Measurements from ENCODE around the gene RAB28. TPM values are rescaled to one million over a fixed set of nuclear protein-coding genes. Genes with fewer than 3 reads are reported as not detected.

Gene RAB28
- total RNA-seq (ENCODE audit: insufficient read depth, low replicate concordance): 13.5 TPM

DNA sequence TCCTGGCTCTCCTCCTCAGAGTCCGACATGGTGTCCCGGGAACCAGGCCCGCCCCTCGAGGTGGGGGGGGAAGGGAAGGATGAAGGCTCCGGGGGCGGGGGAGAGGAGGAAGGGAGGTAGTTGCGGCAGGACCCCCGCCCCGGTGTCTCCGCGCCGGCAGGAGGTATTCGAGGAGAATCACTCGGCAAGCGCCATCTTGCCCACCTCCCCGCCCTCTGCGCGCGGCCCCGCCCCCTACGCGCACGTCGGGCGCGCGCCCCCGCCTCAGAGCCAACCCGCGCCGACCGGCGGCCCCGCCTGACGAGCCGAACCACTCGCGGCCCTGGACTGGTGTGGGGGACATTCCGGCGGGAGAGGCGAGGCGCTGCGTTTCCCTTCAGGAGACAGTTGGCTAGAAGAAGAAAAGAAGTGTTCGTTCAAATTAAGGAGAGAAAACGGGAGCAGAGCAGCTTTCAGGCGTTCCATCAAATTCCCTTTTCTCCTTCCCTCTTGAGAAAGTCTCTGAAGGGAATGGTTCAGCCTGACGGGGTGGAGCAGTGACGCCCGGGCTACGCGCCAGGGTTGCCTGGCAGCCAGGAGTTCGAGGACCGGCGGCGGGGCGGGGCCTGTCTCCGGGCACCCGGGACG, at the start of gene RAB28:
Gene RAB28 (minus strand): TSS at position 219 of the 627 bp plus-strand sequence.
- DNase-seq (ENCODE audit: low spot score): peak; percentile 97

DNA sequence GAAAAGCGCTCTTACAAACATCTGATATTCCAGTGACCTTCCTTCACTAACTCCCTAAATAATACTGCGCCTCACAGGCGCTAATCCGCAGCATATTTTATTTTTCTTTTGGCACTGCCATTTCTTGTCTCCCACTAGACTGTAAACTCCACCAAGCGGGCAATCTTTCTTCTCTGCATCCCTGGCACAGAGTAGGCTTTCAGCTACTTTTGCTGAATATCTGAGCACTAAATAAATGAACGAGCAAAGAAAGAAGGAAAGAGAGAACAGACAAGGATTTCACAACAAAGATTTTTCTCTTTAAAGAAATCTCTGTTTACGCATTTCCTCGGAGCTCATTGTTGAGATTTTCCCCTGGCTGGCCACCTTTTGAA, 47.5 kb upstream of the RAB28 start:
- no peak for DNase-seq (ENCODE audit: low spot score)

DNA sequence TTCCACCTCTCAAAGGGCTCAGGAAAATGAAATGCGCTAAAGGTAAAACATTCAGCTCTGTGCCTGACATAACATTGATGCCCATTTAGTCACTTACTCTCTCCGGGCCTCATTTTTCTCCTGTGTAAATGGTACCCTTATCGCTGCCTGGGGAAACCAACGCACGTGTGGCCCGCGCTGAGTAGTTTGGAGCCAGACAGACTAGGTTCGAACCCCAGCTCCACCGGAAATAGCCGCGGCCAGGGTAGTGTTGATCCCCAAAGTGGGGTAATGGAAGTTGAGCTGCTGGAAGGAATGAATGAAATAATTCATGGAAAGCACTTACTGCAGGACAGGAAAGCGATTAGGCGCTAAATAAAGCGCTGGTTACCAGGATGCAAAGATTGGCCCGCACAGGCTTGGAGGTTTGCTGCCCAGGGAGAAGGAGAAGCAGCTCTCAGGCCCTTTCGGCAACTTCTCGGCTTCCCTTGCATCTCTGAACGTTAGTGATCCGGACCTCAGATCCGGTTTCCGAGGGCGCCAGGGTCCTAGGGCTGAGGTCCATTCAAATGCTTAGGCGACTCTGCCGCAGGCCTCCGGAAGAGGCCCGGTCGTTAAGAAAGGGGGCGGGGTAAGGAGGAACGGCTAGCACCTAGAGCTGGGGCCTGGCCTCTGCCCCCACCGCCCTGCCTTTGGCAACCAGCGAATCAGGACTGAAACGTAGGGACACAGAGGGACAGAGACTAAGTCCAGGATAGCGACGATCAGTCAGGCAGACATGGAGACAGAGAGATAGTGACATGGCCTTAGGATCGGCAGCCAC, 46.9 kb upstream of the RAB28 start:
- no peak for DNase-seq (ENCODE audit: low spot score)

DNA sequence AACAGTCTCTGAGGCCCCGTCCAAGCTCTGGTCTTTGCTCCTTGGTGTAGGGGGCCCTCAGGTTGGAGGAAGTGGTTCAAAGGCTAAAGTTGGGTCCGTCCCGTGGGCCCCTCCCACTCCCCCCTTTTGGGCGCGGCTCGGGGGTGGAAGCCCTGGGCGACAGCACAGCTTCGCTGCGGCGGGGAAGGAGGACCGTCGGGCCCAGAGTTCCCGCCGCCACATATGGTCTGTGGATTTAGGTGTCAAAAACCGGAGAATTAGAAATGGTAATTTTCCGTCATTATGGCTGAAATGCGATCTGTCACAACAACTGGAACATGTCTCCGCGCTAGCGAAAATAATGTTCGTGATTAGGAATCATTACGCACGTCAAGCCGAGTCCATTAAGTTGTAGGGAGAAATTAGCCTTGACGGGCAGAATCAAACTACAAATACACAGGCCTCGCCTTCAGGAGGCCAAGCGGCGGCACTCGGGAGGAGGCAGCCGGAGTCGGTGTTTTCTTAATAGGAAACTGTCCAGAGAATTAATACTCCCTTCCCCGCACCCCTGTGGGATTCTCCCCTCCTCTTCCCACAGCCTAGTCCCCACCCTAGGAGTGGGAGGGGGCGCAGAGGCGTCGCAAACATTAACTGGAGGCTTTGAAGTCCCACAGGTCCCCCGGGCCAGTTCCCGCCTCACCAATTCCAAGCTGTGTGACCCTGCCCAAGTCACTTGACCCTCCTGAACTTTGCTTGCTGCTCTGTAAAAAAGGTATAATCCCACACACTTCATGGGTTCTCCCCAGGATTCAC, 45.2 kb upstream of the RAB28 start:
- DNase-seq (ENCODE audit: low spot score): no peak

DNA sequence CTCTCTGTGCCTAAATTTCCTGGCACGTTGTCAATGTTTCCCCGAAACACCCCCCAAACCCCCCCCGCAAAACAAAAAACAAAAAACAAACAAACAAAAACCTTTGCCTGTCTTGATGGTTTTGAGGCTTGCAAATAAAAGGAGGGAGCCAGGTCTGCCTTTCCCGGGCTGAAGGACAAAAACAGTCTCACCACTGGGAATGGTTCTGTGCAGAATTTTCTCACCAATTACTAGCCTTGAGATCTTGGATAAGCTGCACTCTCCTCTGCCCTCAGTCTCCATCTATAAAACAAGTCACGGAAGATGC, 44.6 kb upstream of the RAB28 start:
- no peak for DNase-seq (ENCODE audit: low spot score)

DNA sequence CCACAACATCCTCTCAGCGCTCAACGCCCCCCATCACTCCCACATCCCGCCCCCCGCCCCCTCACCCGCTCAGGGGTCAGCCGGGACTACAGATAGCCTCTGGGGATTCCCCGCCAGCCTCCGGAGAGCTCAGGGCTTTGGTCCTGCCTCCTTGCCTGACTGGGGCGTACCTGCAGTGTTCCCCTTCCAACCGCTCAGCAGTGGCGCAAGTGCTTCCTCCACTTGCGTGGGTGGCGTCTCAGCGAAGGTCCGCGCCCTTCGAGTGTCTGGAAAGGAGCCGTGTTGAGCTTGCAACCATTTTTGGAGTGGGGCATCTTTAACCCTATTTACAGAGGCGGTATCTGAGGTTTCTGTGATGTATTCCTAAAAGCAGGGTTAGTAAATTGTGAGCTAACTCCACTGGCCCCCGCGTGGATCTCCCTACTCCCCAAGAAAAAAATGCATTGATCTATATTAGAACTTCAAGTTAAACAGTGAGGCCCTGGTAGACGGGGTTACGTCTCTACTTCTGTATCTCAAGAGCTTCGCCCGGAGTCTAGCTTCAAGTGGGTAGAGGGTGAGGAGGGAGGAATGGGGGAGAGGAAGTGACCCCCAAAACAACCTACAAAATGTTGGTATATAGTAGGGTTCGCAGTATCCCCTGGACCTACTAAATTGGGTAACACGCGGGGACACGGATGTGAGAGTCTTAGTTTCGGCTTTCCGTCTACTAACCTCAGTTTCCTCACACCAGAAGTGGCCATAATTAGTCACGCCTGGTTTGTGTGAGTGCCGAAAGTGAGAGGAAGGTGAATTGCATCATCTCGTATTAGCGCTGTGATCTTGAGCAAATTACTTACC, 44.1 kb upstream of the RAB28 start:
- no peak for DNase-seq (ENCODE audit: low spot score)

DNA sequence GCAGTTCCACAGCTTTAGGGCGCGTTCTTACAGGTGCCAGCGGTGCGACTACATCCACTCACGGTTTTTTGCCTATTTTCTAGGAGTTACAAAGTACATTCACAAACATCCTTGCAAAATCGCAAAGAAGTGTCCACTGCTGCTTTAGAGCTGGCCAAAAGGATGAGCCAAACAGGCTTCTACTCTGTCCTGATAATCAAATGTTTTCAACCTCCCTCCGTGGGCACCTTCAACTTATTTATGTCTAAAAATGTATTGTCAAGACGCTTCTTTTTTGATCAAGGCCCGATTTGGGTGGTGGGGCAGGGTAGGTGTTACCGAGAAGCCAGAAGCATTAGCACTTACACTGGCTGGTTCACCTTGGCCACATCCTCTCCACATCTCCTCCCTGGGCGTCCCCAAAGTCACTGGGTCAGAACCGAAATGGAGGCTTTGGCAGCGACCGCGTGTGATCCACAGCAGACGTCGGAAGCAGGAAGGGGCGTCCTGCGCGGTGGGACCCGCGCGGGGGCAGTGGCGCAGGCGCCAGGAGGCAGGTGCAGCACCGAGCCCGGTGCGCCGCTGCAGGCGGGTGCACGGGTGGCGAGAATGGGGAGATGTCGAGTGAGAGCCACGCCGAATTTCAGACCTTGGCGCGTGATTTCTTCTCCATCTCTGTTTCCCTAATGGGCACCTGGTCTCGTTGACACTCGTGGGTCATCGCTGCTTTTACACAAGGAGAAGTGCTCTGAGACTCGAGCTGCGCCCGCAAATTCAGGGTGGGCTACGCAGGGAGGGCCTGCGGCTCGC, 43.2 kb upstream of the RAB28 start:
- DNase-seq (ENCODE audit: low spot score): no peak

DNA sequence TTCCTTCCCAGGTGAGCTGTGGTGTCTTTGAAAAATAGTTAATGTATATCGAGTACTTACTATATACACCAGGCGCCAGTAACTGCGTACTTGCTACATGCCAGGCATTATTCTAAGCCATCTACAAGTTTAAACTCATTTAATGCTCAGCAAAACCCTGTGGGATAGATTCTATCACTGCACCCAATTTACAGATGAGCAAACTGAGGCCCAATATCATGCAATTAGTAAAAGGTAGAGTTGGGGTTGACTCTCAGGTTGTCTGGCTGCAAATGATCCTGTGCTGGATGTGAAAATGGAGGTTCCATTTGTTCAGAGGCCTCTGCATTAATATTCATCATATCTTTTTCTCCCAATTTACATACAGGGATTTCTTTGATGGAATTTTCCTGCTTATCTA, 42.5 kb upstream of the RAB28 start:
- DNase-seq (ENCODE audit: low spot score): no peak

DNA sequence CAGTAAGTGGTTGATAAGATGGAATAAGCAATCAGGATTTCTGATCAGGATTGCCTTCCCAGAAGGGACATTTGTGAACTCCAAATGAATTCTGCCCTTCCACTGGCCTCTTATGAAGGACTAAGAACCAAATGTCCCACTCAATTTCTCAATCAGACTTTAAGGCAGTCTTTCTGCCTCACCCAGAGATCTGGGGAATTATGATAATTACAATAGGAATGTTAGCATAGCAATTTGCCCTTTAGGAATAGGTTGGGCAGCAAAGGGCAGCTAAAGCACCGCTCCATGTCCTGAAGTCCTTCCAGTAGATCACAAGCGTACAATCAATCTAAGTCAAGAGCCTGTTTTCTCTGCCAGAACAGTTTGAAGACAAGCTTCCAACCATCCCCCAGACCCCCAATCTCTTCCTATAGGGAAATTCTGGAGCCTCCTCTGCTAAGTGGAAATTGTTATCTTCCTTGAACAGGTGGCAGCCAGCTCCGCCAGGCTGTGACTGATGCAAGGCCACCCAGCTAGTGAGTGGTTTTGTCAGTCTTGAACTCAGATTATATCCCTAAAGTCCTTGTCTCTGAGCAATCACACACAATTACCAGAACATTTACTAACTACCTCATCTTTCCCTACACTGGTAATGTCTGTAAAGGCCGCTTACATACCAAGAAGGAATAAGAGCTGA, 41.6 kb upstream of the RAB28 start:
- DNase-seq (ENCODE audit: low spot score): no peak

DNA sequence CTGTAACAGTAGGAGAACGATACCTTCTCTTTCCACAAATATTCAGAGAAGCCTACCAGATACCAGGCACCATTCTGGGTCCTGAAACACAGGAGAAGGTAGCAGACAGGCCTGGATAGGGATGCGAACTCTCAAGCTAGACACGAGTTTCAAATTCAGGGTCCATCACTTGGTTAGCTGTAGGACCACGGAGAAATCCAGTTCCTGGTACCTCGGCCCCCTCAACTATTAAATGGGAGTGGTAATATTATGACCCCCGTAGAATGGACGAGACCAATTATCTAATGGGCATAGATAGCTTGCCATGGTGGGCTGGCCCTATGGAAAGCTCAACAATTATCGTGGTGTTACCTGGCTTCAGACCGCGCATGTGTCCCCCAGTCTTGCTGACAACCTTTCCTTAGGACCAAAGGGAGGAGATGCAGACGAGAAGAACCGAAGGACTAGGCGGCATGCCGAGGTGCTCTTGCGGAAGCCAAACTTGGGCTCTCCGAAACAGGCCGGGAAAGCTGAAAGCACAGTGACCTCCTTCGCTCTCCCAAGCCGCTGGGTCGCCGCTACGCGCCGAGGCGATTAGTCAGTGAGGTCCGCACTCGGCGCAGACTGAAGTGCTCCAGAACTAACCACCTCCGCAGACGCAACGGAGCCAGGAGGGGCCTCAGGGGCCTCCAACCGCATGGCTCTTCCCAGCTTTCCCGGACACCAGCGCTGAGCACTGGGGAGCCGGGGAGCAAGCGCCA, 40.5 kb upstream of the RAB28 start:
- DNase-seq (ENCODE audit: low spot score): no peak

DNA sequence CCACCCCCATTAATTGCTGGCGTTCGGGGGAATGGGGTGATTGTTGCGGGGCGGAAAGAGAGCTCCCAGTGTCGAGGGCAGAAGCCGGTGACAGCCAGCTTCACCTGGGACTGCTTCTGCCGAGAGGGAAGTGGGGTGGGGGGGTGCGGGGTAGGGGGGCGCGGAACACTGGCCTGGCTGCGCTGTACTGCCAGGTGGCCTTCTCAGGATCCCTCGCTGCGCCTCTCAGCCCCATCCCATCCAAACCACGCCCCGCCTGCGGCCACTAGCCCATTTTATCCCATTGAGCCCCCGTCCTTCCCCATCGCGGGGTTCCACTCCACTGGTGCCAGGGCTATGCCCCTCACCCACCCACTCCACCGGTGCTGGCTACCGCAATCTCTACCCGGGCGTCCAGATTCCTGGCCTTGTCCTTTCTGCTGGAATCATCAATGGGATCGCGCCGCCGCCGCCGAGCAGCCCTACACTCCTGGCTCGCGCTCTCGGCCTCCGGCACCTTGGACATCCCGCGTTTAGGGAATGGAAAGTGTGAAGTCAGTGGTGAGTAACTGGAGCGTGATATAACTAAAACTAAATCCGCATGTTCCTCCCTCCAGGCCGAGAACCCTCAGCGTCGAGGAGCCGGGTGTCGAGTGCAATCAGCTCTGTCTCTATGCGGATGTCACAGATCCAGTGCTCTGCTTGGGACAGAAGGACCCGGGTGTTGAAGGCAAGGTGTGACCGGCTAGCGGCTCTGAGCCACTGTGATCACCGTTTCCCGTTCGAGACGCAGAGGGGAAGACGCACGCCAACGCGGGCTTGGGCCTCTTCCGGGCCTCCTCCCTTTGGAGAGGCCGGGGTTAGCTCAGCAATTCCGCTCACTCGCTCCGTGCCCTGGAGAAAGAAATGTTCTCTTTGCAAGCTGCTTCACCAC, 39.7 kb upstream of the RAB28 start:
- DNase-seq (ENCODE audit: low spot score): no peak

DNA sequence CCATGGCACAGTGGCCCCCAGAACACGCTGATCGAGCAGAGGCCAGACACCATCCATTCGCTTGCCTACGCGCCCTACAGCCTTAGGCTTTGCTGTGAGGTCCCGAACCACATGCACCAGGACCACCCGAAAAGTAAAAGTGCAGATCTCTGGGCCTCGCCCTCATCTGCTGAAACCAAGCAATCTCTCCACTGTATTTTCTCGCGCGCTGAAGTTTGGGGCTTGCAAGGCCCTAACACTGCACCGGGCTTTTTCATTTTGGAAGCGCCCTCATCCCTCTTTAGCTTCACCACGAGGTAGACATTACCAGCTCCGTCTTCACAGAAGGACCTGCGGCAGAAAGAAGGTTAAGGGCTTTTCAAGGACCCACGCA, 39.0 kb upstream of the RAB28 start:
- DNase-seq (ENCODE audit: low spot score): no peak

DNA sequence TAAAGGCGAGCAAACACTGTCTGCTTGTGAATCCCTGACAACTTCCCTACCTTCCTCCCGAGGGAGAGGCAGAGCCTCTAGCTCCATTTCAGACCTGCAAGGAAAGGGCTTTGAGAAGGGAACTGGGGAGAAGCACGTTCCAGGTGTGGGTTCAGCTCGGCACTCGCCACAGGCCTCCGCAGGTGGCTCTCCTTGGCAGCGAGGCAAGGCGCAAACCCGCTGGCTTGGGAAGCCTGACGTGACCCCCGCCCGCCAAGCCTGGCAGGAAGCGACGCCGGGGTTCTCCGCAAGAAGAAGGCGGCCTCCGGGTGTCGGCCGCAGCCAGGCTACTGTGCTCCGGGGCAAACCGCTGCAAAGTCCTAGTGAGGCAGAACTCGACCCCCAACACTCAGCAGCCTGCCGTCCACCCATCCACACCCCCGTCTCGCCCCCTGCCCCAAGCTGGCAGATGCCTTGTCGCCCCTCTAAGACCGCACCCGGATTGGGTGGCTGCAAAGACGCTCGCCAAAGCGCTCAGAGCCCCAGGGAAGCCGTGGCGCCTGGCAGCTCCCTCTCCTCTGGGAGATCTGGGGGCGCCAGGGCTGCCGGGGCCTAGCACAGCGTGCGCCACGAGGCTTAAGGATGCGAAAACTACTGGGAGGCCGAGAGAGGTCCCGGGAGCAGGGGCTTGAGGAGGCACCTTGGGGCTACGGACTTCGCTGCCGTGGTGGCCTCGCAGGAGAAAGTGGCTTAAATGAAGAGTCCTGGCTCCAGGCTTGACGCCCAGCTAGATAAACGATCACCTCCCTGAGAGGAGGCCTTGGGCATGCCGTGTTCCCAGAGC, 38.4 kb upstream of the RAB28 start:
- DNase-seq (ENCODE audit: low spot score): no peak

DNA sequence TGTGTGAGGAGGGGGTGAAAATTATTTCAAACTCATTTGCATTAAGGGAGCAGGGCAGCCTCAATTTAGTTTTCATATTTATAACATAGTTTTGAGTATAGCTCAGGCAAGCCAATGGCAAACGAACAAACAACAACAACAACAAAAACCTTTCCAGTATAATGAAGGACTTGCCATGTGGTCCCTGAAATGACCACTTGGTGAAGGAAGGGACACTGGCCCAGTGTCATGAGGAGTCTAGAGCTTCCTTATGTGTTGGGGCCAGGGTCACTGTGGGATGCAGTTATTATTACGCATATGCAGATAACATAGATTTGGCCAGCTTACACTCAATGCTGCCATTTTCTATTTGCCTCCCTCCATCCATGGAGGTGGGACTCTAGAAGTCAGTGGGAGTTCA, 36.9 kb upstream of the RAB28 start:
- no peak for DNase-seq (ENCODE audit: low spot score)

DNA sequence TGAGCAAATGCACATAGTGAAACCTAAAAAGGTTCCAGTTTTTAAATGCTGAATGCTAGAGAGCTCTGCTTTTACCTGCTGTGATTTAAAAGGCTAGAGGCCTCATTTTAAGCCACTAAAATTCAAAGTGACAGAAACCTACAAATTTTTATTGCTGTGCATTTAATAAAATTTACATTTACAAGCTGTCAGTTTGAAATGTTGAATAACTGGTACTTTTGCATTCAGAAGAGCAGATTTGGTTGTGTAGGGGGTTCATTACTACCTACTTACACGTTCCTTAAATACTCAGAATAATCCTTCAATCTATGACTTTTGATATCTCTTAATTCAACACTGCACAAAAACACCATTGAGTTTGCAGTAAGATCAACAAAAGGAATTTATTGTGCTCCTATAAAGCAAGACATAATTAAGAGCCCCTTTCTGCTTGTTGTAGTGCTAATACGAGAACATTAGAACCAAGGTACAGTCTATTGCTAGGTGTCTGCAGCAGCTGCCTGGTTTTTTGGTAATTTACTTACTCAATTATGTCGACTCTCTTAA, 32.2 kb upstream of the RAB28 start:
- DNase-seq (ENCODE audit: low spot score): no peak

DNA sequence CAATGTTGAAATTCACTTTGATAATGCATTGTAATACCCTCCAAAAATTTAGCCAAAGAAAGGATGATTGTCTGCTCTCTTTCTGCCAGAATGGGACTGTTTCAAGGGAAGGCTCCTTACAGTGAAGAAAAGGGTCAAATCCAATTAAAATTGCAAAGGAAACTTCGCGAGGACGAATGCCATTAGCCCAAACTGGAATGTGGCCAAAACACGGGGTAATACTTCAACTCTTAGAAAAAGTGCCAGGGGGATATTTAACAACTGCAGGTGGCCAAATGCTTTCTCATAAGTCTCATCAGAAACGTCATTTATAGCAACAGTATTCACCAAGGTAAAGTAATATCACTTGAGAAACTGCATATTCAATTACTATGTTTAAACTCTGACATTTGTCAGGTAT, 31.1 kb upstream of the RAB28 start:
- DNase-seq (ENCODE audit: low spot score): no peak

DNA sequence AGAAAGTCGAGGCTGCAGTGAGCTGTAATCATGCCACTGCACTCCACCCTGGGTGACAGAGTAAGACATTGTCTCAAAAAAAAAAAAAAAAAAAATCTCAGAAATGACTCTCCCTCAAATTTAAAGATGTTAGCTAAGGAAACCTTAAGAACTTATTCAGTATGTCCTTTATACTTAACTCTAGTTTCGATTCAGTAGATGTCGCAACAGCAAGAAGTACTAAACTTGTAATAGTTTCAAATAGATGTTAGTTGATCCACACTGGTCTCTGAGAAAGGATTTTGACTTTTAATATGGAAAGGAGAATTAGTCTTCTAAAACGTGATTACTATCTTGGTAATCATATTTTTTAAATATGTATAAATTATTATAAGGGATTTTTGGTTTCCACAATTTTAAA, 30.6 kb upstream of the RAB28 start:
- no peak for DNase-seq (ENCODE audit: low spot score)

DNA sequence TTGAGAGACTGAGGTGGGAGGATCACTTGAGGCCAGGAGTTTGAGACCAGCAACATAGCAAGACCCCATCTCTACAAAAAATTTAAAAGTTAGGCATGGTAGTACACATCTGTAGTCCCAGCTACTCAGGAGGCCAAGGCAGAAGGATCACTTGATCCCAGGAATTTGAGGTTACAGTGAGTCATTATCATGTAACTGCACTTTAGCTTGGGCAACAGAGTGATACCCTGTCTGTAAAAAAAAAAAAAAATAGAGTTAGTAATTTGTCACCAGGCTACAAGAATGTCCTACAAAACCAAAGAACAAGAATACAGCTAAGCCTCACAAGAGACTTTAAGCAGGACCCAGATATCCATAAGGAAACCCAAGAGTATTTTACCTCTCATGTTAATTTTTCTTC, 27.0 kb upstream of the RAB28 start:
- no peak for DNase-seq (ENCODE audit: low spot score)
